ENCODE results near the gene GPRC5A.

- TF ChIP-seq CTCF (conservative IDR thresholded peaks at IDR 0.05) (no peak), EZH2 (IDR thresholded peaks at IDR 0.05; ENCODE audit: low read depth) (no peak)
These were observed 52.4 kb downstream of the GPRC5A start for GRCh38 chr12:12943586-12944260.
